Ishikawa (cell line): ENCODE measurements around the gene ELP4.

Source experiments
- CEBPB ChIP-seq: IDR thresholded peaks from 2 replicates; pipeline ENCODE4 v1.6.1; 2012
- CREB1 ChIP-seq: IDR thresholded peaks from 2 replicates; pipeline ENCODE4 v1.6.1; 2012; ENCODE audit warnings: low read depth
- EGR1 ChIP-seq: IDR thresholded peaks from 2 replicates; pipeline ENCODE4 v1.6.1; 2012
- EP300 ChIP-seq: IDR thresholded peaks from 2 replicates; pipeline ENCODE4 v1.6.1; 2012; ENCODE audit warnings: borderline replicate concordance
- FOXM1 ChIP-seq: IDR thresholded peaks from 2 replicates; pipeline ENCODE4 v1.6.1; 2012; ENCODE audit warnings: low read depth, borderline replicate concordance
- MAX ChIP-seq: IDR thresholded peaks from 2 replicates; pipeline ENCODE4 v1.6.1; 2012
- NFIC ChIP-seq: IDR thresholded peaks from 2 replicates; pipeline ENCODE4 v1.6.1; 2012
- RAD21 ChIP-seq: IDR thresholded peaks from 2 replicates; pipeline ENCODE4 v1.6.1; 2012; ENCODE audit warnings: low read depth
- REST ChIP-seq: IDR thresholded peaks from 2 replicates; pipeline ENCODE4 v1.6.1; 2012; ENCODE audit warnings: low read depth, mild to moderate bottlenecking
- TAF1 ChIP-seq: IDR thresholded peaks from 2 replicates; pipeline ENCODE4 v1.6.1; 2012; ENCODE audit warnings: low read depth, mild to moderate bottlenecking
- TCF12 ChIP-seq: IDR thresholded peaks from 2 replicates; pipeline ENCODE4 v1.6.1; 2012; ENCODE audit warnings: low read depth
- TEAD4 ChIP-seq: IDR thresholded peaks from 2 replicates; pipeline ENCODE4 v1.6.1; 2012
- USF1 ChIP-seq: IDR thresholded peaks from 2 replicates; pipeline ENCODE4 v1.6.1; 2012
- YY1 ChIP-seq: IDR thresholded peaks from 2 replicates; pipeline ENCODE4 v1.6.1; 2012; ENCODE audit warnings: low read depth
- ZBTB7A ChIP-seq: IDR thresholded peaks from 2 replicates; pipeline ENCODE4 v1.6.1; 2012; ENCODE audit warnings: low read depth

The ELP4 gene

GRCh38 chr11:31818874-31819331 is 309.3 kb downstream of the ELP4 start:
- TF ChIP-seq REST, result no peak
- TF ChIP-seq EGR1, result no peak
- no peak for TF ChIP-seq TCF12
- TF ChIP-seq NFIC, result no peak
- TF ChIP-seq TEAD4, result no peak
- no peak for TF ChIP-seq FOXM1
- TF ChIP-seq CEBPB, result no peak
- TF ChIP-seq EP300, result no peak
- TF ChIP-seq RAD21, result no peak
- TF ChIP-seq YY1, result no peak
- TF ChIP-seq MAX, result no peak
- TF ChIP-seq USF1, result no peak
- no peak for TF ChIP-seq CREB1
- no peak for TF ChIP-seq TAF1
- TF ChIP-seq ZBTB7A, result no peak

- TF ChIP-seq EP300, result no peak
- TF ChIP-seq TEAD4, result no peak
- TF ChIP-seq TCF12, result no peak
- no peak for TF ChIP-seq FOXM1
- TF ChIP-seq CEBPB, result no peak
- no peak for TF ChIP-seq USF1
- TF ChIP-seq MAX, result no peak
- TF ChIP-seq TAF1, result no peak
- TF ChIP-seq CREB1, result no peak
- no peak for TF ChIP-seq ZBTB7A
- no peak for TF ChIP-seq YY1
- TF ChIP-seq NFIC, result no peak
- TF ChIP-seq REST, result no peak
- no peak for TF ChIP-seq EGR1
- TF ChIP-seq RAD21, result no peak
These were observed 310.3 kb downstream of the ELP4 start for GRCh38 chr11:31819621-31820437.

- TF ChIP-seq CREB1 (no peak), EGR1 (no peak), MAX (no peak), CEBPB (no peak), TCF12 (no peak), TEAD4 (no peak), ZBTB7A (no peak)
These were observed 310.9 kb downstream of the ELP4 start for GRCh38 chr11:31820438-31820818.

GRCh38 chr11:31821235-31821764 is 311.7 kb downstream of the ELP4 start:
- TF ChIP-seq TEAD4, result no peak
- TF ChIP-seq FOXM1, result no peak
- no peak for TF ChIP-seq MAX
- no peak for TF ChIP-seq YY1
- TF ChIP-seq EGR1, result no peak
- TF ChIP-seq EP300, result no peak
- TF ChIP-seq USF1, result no peak
- no peak for TF ChIP-seq RAD21
- no peak for TF ChIP-seq ZBTB7A

GRCh38 chr11:31821766-31822165 is 312.2 kb downstream of the ELP4 start:
- TF ChIP-seq TCF12 (no peak), USF1 (no peak), CEBPB (no peak), EP300 (no peak), RAD21 (no peak), EGR1 (no peak), CREB1 (no peak), NFIC (no peak), ZBTB7A (no peak), TAF1 (no peak), MAX (no peak), REST (no peak), FOXM1 (no peak), TEAD4 (no peak)
